Activated CD8-positive, alpha-beta memory T cell treated with anti-CD3 and anti-CD28 coated beads for 36 hours (primary cell): ENCODE data around the gene AMIGO3. TPM values are rescaled to one million over a fixed set of nuclear protein-coding genes. Genes with fewer than 3 reads are reported as not detected.

Experiments used
- CTCF ChIA-PET: fragments of 350-600 bp; sonication (Branson Sonifier 250); formaldehyde crosslinking; loops from one replicate; lab custom pipeline; 2021; ENCODE audit warnings: antibody characterized with exemption; lab: Charles Lee
- POLR2A ChIA-PET: fragments of 350-600 bp; sonication (Branson Sonifier 250); formaldehyde crosslinking; loops from one replicate; lab custom pipeline; 2021; ENCODE audit warnings: antibody characterized with exemption; lab: Charles Lee
- total RNA-seq, 2 experiments: library from RNA; stranded (reverse); gene quantifications; one replicate each; pipeline ENCODE4 v1.2.3, GENCODE V29; 2021

Gene AMIGO3
- total RNA-seq, 2 experiments from 2014 or later, result 0.30 TPM; not detected in 1

DNA sequence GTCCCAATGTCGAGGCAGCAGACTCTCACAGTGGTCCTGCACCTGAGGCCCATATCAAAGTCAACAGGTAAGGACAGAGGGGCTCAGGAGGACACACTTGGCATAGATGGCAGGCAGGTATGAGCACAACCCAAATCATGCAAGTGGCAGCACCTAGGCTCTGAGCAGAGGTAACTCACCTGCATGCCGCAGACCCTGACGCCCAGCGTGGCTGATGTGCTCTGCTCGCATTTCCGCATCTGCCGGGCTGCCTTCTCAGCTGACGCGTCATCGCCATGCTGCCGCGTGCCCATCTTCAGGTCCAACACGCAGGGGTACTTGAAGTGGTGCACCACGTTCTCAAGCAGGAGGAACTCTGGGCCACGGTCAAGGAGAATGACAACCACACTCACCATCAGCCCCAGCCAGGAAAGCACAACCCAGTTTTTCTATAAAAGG is 8.5 kb upstream of the AMIGO3 start:
- CTCF ChIA-PET, result no interaction called here
- POLR2A ChIA-PET, result no interaction called here

DNA sequence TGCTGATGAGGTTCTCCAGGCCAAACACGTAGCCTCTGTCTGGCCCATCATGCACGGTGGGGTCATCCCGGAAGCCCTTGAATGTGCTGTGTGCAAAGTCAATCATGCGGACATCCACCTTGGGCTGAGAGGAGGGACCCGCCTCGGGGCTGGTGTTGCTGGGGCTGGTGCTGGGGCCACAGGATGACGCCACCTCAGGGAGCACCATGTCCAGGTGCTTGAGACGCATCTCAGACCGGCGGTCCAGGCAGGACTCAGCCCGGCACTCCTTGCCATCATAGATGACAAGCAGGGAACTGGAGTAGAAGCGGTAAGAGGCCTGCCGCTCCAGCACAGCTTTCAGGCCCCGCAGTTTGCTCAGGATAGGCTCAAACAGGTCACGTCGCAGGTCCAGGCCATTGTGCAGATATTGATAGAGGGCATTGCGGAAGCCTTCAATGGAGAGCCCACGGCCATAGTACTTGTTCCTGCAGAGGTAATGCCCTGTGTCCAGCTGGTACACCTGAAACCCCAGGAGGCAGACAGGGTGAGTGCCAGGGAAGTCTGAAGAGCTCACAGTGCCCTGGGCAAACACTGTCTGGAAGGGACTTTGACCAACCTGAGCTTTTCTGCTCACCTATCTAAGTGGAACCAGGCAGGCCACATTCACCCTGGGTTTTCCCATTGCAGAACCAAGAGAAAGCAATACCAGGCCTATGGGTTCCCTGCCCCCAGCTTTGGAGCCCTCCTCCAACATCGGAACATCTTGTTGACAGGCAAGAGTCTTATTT is 7.9 kb upstream of the AMIGO3 start:
- ChIA-PET POLR2A (interaction anchor here (0.6 kb wide), 1 partner anchor 302 kb away, joined by 5 read pairs; no protein-coding TSS in a partner anchor), CTCF (no interaction called here)

DNA sequence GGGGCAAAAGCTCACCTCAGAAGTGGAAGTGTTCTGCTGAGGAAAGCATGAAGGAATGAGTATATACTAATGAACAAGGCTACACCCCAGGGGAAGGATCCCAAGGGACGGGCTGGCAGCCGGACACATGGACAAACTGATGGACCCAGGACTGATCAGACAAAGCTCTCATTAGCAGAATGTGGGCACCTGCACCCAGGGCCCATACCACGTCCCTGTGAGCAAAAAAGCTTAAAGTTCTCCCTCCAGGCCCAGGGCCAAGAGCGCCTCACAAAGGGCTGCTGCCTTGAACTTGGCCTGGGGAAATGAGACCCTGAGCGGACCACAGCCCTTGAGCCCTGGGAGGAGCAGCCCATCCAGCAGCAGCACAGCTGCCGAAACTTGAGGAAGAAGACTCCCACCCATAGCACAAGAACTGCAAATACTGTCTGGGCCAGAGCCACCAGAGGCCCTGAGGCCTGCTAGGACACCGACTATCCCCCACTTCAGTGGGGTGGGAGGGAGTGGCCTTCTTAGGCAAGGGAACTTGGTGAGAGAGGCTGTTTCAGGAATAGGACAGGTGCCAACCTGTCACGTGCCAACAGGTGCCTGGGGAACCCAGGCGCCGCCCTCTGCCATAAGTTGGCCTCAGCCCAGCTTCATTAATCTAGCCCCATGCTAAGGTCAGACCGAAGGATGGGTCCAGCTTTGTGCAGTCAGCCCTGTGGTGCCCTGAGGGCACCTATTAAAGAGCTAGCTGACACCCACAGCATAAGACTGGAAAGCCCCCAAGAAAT is 6.6 kb upstream of the AMIGO3 start:
- POLR2A ChIA-PET, result interaction anchor here (0.6 kb wide), 1 partner anchor 388 kb away, joined by 7 read pairs; no protein-coding TSS in a partner anchor
- CTCF ChIA-PET, result interaction anchor here (1.5 kb wide), 1 partner anchor 77 kb away, joined by 4 read pairs; the partner anchor contains the start of gene INKA1

DNA sequence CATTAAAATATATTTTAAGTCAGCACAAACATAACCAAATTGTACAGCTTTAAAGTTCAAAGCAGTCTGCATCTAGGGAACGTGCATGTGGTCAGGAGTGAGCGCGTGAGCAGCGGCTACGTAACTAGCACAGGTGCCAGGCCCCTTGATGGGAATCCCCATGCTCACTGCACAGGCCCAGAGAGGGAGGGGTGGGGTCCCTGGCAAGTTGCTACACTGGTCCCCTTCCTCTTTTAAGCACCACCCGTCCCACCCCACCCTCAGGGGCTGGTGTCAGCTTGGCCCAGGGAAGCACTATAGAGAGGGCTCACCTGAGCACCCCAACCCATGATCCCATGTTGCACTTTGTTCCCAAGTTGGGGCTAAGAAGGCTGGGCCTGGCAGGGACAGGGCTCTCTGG is 5.1 kb upstream of the AMIGO3 start:
- CTCF ChIA-PET, result interaction anchor here (0.6 to 1.0 kb wide), 2 partner anchors 9 to 185 kb away, joined by 3 read pairs; no protein-coding TSS in a partner anchor
- POLR2A ChIA-PET, result interaction anchor here (1.4 kb wide), 1 partner anchor 170 kb away, joined by 3 read pairs; the partner anchor contains the start of gene BSN

DNA sequence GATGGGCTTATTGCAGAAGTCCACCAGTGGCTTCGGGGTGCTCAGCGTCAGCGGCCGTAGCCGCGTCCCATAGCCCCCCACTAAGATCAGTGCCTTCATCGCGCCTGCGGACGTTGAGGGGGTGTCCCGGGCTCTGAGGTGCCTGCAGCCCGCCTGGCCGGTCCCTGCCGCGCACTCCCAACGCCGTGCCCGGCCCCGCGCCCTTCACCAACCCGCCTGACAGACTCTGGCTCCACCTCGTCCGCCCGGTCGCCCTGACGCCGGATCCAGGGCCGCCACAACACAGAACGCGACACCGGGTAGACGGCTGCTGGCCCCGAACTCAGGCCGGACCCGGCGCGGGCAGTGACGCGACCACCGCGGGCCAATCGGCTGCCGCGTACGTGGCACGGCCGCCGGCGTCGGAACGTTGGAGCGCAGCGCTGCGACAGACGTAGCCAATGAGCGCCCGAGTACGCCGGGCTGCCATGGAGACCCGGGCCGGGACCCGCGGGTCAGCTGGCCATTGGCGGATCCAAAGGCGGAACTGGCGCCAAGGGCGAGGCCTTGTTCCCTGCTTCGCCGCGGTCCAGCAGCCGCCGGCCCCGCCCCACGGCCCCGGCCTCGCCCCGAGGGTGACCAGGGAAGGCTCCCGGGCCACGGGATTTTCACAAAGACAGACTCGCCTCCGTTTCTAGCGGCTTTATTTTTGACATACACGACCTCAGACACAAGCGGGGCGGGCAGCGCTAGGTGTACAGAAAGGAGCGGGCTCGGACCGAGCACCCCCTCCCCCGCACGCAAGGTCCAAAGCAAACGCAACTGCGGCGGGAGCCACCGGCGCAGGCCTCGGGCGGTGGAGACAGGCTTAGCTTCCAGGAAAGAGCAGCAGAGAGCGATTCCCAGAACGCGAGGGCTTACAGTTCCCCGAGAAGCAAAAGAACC is 4.4 kb upstream of the AMIGO3 start, which contains the start of gene GMPPB:
Gene GMPPB, minus strand, starts transcription at position 324 of the 924 bp plus-strand sequence. Its CDS starts 225 bp downstream, at position 99.
- CTCF ChIA-PET, result interaction anchor here (1.0 kb wide), 1 partner anchor 184 kb away, joined by 3 read pairs; no protein-coding TSS in a partner anchor
- POLR2A ChIA-PET, result interaction anchor here (0.7 to 1.4 kb wide), 4 partner anchors 9 to 254 kb away, joined by 3 read pairs; partner anchors contain the start of genes BSN and IP6K1

DNA sequence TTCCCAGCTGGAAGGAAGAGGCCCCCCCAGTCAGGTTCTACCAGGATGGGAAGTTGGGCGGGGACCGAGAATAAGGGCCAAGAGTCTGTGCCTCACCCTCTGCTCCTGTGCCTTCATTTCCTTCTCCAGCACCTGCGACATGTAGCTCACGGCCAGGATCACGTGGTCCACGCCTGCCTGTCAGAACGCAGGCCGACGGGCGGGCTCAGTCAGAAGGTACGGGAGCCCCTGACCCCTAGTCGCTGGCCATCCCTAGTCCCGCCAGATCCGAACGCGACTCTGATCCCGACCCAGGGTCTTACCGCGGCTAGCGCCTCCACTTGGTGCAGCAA is 3.8 kb upstream of the AMIGO3 start:
- ChIA-PET CTCF (interaction anchor here (1.0 kb wide), 1 partner anchor 184 kb away, joined by 3 read pairs; no protein-coding TSS in a partner anchor), POLR2A (interaction anchor here (0.6 to 1.4 kb wide), 5 partner anchors 8 to 253 kb away, joined by 3 to 4 read pairs (median 3); partner anchors contain the start of genes BSN and IP6K1)

DNA sequence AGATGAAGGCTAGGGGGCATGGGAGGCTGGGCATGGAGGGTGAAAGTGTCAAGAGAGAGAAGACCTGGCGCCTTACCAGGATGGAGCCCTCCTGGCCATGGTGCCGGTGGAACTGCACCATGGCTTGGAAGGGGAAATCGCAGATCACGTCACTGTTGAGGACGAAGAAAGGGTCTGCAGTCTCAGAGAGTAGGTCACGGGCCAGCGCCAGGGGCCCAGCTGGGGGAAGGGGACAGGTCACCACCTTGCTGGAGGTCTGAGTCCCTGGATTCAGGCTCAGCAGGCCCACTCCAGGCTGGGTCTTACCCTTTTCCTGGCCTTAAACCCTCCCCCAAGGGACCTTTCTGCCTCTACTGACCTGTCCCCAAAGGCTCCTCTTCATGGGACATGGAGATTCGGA is 3.4 kb upstream of the AMIGO3 start:
- ChIA-PET CTCF (no interaction called here), POLR2A (interaction anchor here (0.6 to 1.4 kb wide), 5 partner anchors 8 to 253 kb away, joined by 3 to 4 read pairs (median 3); partner anchors contain the start of genes BSN and IP6K1)

DNA sequence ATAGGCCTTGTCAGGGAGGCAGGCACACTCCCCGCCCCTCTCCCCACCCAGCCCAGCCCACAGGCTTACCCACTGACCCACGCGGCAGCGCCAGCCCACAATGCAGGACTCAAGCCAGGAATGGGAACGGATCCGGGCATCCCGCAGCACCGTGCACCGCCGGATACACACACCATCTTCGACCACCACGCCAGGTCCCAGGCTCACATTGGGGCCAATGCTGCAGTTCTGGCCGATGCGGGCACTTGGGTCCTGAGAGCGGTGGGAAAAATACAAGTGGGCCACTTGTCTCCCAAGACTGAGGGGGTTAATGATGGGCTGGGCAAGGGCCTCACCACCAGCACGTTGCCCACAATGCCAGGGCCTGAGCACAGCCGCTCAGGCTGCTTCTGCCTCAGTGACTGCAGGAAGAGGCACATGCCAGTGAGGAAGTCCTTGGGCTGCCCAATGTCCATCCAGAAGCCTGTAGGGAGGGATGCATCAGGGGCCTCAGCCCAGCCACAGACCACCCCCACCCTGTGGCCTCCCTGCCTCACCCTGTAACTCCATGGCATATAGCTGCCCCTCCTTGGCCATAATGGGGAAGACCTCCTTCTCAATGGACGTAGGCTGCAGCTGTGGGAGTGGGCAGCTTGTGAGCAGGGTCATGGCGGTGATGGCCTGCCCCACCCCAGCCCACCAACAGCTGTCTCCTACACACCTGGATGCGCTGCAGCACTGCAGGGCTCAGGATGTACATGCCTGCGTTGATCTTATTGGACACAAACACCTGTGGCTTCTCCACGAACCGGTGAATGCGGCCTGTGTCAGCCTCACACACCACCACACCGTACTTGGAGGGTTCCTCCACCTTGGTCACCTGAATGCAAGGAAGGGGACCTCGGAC is 2.7 kb upstream of the AMIGO3 start:
- POLR2A ChIA-PET, result interaction anchor here (1.1 kb wide), 1 partner anchor 81 kb away, joined by 3 read pairs; the partner anchor contains the start of gene INKA1

DNA sequence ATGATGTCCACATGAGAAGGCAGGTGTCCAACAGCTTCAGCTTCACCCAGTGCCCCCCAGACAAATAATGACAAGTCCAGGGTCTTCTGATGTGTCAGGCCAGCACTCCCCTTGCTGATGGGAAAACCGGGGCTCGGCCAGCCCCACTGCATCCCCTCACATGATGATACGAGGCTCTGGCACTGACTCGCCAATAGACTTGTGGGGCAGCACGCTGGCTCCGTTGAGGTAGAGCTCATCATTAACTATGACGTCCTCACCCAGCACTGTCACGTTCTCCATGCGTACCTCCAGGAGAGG is 2.1 kb upstream of the AMIGO3 start:
- ChIA-PET POLR2A (interaction anchor here (1.1 kb wide), 1 partner anchor 82 kb away, joined by 3 read pairs; the partner anchor contains the start of gene INKA1), CTCF (interaction anchor here (0.6 kb wide), 1 partner anchor 129 kb away, joined by 3 read pairs; no protein-coding TSS in a partner anchor)

More for the DNA sequence above, 2.7 kb upstream of the AMIGO3 start:
- CTCF ChIA-PET, result interaction anchor here (0.6 kb wide), 1 partner anchor 129 kb away, joined by 3 read pairs; no protein-coding TSS in a partner anchor

DNA sequence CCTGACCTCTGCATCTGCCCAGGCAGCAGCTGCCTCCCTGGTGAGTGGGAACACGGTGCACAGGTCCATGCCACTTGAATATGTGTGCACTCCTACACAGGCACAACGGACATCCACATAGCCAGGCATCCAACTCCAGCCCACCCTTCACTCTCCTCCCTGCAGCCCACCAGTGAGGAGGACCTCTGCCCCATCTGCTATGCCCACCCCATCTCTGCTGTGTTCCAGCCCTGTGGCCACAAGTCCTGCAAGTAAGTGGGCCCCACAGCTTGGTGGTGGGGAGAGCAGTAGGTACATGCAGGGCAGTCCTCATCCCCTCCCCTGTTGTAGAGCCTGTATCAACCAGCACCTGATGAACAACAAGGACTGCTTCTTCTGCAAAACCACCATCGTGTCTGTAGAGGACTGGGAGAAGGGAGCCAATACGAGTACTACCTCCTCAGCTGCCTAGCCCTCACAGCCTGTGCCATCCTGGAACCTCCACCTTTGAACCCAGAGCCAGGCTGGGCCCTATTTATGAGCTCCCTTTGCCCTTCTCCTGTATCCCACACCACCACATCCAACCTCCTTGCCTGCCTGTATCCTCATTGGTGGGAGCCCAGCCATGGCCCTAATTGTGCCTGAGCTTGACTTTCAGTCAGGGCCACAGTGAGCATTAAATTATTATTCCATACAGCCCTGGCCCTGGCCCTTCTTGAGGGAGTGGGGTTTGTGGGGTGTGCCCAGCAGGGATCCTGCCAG is 1.5 kb upstream of the AMIGO3 start:
- CTCF ChIA-PET, result interaction anchor here (0.6 to 0.7 kb wide), 2 partner anchors 113 to 130 kb away, joined by 3 read pairs; no protein-coding TSS in a partner anchor
- POLR2A ChIA-PET, result interaction anchor here (1.1 kb wide), 1 partner anchor 83 kb away, joined by 3 read pairs; the partner anchor contains the start of gene INKA1

DNA sequence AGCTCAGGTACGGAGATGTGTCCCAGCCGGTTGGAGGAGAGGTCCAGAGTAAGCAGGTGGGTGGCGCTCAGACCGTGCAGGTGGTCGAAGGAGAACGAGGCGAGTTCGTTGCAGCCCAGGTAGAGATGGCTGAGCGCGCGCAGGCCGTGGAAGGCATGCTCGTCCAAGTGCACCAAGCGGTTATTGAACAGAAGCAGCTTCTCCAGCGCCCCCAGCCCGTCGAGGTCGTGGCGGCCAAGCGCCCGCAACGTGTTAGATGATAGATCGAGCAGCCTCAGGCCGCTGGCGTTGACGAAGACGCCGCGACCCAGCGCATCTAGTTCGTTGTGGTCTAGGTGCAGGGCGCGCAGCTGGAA is 648 bp downstream of the AMIGO3 start:
- ChIA-PET POLR2A (interaction anchor here (0.7 to 0.9 kb wide), 2 partner anchors 16 to 67 kb away, joined by 4 to 5 read pairs; partner anchors contain the start of gene IP6K1), CTCF (interaction anchor here (1.0 to 1.7 kb wide), 4 partner anchors 15 to 179 kb away, joined by 3 to 5 read pairs (median 4); no protein-coding TSS in a partner anchor)

DNA sequence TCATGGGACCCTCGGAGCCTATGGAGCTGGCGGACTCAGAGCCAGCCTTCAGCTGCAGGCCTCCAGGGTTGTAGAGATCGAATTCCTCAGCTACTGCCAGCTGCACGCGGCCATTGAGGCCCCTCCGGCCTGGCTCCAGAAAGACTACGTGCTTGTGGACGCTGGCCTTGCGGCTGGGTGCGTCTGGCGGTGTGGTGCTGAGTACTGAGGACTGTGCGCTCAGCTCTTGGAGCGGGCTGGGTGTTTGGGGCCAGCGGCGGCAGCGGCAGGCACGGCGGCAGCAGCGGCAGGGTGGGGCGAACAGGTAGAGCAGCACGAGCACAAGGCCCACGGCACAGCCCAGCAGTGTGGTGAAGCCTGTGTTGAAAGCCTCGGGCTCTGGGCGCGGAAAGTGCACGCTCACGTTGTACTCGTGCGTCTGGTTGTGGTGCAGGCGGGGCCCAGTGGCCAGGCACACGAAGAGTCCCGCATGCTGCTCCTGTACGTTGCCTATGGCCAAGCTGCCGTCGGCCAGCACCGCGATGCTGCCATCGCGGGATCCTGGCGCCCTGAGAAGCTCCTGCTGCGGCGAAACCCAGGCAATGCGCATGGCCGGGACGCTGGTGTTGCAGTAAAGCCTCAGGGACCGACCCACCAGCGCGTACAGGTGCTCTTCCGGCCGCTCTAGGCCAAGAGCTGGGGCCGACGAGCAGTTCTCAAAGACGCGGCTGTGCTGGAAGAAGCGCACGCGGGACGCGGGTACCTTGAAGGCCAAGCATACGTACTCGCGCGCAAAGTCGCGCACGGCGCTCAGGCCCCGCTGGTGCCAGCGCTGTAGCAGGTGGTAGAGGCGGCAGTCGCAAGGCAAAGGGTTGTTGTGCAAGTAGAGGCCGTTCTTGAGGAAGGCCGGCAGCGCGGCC is 1.3 kb downstream of the AMIGO3 start:
- CTCF ChIA-PET, result interaction anchor here (1.0 to 1.5 kb wide), 3 partner anchors 14 to 179 kb away, joined by 3 to 5 read pairs (median 4); no protein-coding TSS in a partner anchor
- POLR2A ChIA-PET, result interaction anchor here (0.7 kb wide), 2 partner anchors 15 to 1818 kb away, joined by 3 to 5 read pairs; no protein-coding TSS in a partner anchor

DNA sequence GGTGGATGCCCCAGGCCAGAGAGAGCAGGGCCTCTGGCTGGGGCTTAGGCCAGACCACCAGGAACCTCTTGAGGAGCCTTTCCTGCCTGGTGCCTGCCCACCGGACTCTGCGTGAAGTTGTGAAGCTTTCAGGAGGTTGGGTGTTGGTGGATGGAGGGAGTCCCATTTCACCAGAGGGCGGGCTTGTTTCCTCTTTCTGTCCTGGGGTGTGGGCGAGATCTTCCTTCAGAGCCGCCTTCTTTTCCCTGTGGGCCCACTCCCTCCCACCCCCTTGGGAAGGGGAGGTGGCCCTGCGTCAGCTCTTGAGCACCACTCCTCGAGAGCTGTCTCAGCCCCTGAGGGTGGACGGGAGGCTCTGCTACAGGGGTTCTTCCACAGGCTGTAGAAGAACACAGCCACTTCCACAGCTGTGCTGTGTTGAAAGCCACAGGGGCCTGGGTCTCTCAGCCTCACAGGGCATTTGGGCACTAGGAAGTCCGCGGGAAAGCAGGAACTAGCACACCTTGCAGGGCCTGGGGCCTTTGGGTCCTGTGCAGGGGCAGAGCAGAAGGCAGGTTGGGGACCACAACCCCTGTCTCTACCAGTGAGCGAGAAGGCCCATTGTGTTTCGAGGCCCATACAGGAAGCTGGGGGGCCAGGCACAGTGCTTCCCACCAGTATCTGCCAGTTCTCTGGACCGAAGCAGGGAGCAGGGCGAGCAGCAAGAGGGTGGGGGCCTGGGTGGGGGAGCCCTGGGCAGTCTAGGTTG is 2.1 kb downstream of the AMIGO3 start:
- ChIA-PET CTCF (interaction anchor here (1.0 kb wide), 1 partner anchor 178 kb away, joined by 3 read pairs; no protein-coding TSS in a partner anchor), POLR2A (interaction anchor here (0.7 kb wide), 1 partner anchor 1818 kb away, joined by 3 read pairs; no protein-coding TSS in a partner anchor)

DNA sequence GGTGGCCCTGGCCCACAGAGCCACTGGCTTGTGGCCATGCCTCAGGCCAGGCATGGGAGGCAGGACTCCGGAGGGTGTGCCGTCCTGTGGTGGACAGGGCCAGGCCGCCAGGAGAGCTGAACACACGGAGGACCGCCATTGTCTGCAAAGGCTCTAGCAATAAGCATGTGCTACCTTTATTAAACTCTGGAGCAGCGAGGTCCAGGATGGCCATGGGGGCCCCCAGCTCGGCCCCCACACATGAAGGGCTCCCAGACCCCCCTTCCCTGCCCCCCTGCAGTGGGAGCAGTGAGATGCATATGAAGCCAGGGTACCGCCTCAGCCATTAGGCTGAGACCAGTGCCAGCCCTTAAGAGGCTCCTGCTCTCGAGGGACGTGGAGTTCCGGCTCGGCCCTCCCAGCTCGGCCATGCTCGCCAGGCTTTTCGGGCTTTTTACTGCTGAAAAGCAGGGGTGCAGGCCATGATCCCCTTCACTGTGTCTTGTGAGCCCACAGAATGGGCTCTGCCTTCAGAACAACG is 2.7 kb downstream of the AMIGO3 start:
- ChIA-PET CTCF (no interaction called here), POLR2A (no interaction called here)
